ENCODE data around the gene MADCAM1.

Gene MADCAM1

DNA sequence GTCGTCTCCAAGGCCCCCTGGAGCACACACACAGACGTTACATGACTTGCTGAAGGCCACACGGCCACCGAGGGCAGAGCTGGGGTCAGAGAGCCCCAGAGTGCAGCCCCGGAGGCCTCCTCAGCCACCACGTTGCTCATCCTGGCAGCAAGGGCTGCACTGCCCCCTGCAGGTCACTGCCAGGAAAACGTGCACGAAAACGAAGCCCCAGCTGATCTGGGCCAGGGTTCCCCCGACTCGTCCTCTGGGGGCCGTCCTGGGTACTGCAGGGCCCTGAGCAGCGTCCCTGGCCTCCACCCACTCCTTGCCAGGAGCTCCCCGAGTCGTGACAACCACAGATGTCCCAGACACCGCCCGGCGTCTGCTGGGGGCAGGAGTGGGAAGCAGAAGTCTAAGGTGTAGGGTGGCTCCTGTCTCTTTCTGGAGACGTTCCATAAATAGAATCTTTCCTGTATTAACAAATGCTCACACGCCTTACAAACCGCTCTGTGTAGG is 14.4 kb downstream of the MADCAM1 start:
- TF ChIP-seq, protein P1, sequence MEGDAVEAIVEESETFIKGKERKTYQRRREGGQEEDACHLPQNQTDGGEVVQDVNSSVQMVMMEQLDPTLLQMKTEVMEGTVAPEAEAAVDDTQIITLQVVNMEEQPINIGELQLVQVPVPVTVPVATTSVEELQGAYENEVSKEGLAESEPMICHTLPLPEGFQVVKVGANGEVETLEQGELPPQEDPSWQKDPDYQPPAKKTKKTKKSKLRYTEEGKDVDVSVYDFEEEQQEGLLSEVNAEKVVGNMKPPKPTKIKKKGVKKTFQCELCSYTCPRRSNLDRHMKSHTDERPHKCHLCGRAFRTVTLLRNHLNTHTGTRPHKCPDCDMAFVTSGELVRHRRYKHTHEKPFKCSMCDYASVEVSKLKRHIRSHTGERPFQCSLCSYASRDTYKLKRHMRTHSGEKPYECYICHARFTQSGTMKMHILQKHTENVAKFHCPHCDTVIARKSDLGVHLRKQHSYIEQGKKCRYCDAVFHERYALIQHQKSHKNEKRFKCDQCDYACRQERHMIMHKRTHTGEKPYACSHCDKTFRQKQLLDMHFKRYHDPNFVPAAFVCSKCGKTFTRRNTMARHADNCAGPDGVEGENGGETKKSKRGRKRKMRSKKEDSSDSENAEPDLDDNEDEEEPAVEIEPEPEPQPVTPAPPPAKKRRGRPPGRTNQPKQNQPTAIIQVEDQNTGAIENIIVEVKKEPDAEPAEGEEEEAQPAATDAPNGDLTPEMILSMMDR (conservative IDR thresholded peaks at IDR 0.05; ENCODE audit: control insufficient read depth, insufficient read depth, low read depth, low read length), result peak; percentile 95
- DNase-seq (ENCODE audit: low read depth), result peak; percentile 85

DNA sequence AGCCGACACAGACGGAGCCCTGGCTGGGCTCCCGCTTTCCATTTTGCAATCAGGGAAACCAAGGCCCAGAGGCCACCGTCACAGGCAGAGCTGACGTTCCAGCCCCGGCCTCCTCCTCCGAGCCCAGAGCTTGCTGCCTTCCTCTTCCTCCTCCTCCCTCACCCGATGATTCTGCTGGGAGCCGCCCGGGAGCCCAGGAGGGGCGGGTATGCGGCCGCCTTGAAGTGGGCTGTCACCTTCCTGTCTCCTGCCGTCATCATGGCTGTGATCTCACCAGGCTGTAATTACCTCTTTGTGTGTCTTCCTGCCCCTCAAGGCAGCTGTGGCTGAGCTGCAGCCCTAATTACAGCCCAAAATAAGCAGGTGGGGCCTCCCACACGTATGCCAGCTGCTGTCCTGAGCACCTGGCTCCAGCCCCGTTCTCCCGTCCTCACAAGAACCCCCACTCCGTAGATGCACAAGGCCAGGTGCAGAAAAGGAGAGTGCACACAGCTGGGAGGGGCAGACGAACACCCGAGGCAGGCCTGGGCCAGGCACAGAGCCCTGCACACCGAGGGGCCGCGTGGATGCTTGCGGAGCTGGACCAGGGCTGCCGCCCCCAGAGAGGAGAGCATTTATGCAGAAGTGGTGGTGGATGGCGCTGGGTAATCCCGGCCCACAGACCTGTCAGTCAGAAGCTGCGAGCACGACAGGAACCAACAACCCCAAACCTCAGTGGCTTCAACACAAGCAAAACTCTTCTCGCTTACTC is 15.0 kb downstream of the MADCAM1 start:
- TF ChIP-seq, protein P1 (conservative IDR thresholded peaks at IDR 0.05; ENCODE audit: control insufficient read depth, insufficient read depth, low read depth, low read length), result no peak
- DNase-seq (ENCODE audit: low read depth), result no peak
- no peak overlapping the region for H3K4me3 ChIP-seq (ENCODE audit: control insufficient read depth, low read depth, low read length)

More for the DNA sequence above, 14.4 kb downstream of the MADCAM1 start:
- H3K4me3 ChIP-seq (ENCODE audit: control insufficient read depth, low read depth, low read length), result no peak overlapping the region

DNA sequence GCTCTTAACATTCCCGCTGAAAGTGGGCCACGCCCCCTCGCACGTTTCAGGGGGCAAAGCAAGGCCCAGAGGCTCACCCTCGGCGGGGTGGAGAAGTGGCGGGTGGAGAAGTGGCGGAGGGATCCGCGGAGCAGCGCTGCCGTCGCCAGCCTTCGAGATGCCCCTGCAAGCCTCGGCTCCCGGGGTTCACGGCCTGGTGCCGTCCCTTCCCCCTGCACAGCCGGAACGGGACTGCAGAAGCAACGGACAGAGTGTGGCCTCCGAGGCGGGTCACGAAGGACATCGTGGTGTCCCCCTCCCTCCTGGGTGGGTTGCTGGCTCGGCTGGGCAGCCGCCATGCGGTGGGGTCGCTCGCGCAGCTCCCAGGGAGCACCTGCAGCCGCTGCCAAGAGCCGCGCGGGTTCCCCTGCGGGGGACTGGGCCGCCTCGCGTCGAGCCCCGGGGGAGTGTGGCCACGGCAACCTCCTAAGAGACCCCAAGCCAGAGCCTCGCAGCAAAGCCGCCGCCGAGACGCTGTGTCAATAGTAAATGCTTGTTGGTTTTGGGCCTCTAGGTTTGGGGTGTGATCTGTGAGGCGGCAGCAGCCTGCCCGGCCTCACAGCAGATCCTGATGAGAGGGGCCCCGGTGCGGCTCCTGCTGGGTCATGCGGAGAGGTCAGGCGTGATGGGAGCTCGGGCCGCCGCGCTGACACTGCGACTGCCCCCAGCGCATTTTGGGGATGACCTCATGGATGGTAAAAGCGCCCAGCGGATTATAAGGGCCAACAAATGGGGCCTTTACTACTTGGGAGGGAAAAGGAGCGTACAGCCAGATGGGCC is 16.5 kb downstream of the MADCAM1 start:
- no peak overlapping the region for H3K4me3 ChIP-seq (ENCODE audit: control insufficient read depth, low read depth, low read length)
- TF ChIP-seq, protein P1 (conservative IDR thresholded peaks at IDR 0.05; ENCODE audit: control insufficient read depth, insufficient read depth, low read depth, low read length), result no peak

DNA sequence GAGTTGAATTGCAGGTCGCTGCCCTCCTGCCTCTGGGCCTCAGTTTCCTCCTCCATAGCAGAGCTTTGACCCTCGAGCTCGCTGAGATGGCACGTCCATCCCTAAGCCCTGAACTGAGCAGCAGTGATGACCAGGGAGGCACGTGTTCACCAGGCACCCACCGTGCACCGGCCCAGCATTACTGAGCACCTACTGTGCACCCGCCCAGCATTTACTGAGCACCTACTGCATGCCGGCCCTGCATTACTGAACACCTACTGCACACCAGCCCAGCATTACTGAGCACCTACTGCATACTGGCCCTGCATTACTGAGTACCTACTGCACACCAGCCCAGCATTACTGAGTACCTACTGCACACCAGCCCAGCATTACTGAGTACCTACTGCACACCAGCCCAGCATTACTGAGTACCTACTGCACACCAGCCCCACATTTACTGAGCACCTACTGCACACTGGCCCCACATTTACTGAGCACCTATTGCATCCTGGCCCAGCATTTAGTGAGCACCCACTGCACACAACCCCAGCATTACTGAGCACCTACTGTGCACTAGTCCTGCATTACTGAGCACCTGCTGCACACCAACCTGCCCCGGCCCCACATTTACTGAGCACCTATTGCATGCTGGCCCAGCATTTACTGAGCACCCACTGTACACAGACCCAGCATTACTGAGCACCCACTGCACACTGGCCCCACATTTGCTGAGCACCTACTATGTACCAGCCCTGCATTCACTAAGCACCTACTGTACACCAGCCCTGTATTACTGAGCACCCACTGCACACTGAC is 17.3 kb downstream of the MADCAM1 start:
- no peak for DNase-seq (ENCODE audit: low read depth)
- TF ChIP-seq, protein P1 (conservative IDR thresholded peaks at IDR 0.05; ENCODE audit: control insufficient read depth, insufficient read depth, low read depth, low read length), result no peak
- H3K4me3 ChIP-seq (ENCODE audit: control insufficient read depth, low read depth, low read length), result no peak overlapping the region

More for the DNA sequence above, 16.5 kb downstream of the MADCAM1 start:
- no peak for DNase-seq (ENCODE audit: low read depth)

DNA sequence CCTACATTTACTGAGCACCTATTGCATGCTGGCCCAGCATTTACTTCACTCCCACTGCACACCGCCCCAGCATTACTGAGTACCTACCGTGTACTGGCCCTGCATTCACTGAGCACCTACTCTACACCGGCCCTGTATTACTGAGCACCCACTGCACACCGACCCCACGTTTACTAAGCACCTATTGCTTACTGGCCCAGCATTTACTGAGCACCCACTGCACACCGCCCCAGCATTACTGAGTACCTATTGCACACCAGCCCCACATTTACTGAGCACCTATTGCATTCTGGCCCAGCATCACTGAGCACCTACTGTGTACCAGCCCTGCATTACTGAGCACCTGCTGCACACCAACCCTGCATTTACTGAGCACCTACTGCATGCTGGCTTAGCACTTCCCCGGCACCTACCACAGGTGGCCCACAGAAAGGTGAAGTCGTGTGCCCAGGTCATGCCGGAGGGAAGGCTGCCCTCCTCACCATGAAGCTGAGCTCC is 17.9 kb downstream of the MADCAM1 start:
- DNase-seq (ENCODE audit: low read depth), result no peak
- no peak overlapping the region for H3K4me3 ChIP-seq (ENCODE audit: control insufficient read depth, low read depth, low read length)
- TF ChIP-seq, protein P1 (conservative IDR thresholded peaks at IDR 0.05; ENCODE audit: control insufficient read depth, insufficient read depth, low read depth, low read length), result no peak
